HepG2 (cell line): ENCODE measurements around the gene CORO7. TPM values are rescaled to one million over a fixed set of nuclear protein-coding genes. Genes with fewer than 3 reads are reported as not detected.

ENCODE experiments used
- ATAC-seq: fragments of 200-7000 bp; cut with Tn5 transposase; 3 replicates; pipeline ENCODE4 v1.9.1; 2020; ENCODE audit warnings: mild to moderate bottlenecking, moderate library complexity
- BruUV-seq: library from RNA; stranded (reverse); fragments of 400-500 nt; replicated peaks from 2 replicates; lab custom pipeline; 2021; lab: Mats Ljungman, UMichigan
- CTCF ChIA-PET: fragments of 300-600 bp; formaldehyde crosslinking; extraction: SDS; loops from one replicate; lab custom pipeline; 2021; ENCODE audit warnings: low total read pairs, inconsistent platforms, low intra/inter-chr PET ratio; lab: Yijun Ruan, JAX
- POLR2A ChIA-PET: fragments of 350-600 bp; sonication (Branson Sonifier 250); formaldehyde crosslinking; loops from one replicate; lab custom pipeline; 2020; ENCODE audit warnings: antibody characterized with exemption, inconsistent platforms; lab: Yijun Ruan, JAX
- DNase-seq: peaks from one replicate; pipeline ENCODE4 v3.0.0-alpha.2; 2015; ENCODE audit warnings: low spot score
- FAIRE-seq: peaks from 3 replicates; lab custom pipeline; 2011; peaks lifted over from hg19 to GRCh38; lab: Jason Lieb, UNC
- H2AFZ ChIP-seq: one replicate; pipeline ENCODE4 v1.6.1; 2011; ENCODE audit warnings: low read length, inconsistent platforms
- H3K27ac ChIP-seq: fragments of 300-600 bp; 3 replicates; pipeline ENCODE4 v1.8.0; 2011; ENCODE audit warnings: mixed run types, mild to moderate bottlenecking, mixed read lengths, low read length, inconsistent platforms; ENCODE audit not compliant: insufficient read depth; ENCODE audit errors: extremely low read length
- H3K27me3 ChIP-seq, 2 experiments: fragments of 200-600 bp in 1 of 2; 2 replicates in 1 of 2; 3 replicates in 1 of 2; pipeline versions ENCODE4 v1.6.0 to v1.8.0; 2011; ENCODE audit warnings: low read length in 2 of 2, mild to moderate bottlenecking in 2 of 2, moderate library complexity in 2 of 2, inconsistent platforms in 1 of 2; ENCODE audit not compliant: insufficient read depth in 2 of 2, control insufficient read depth in 1 of 2
- H3K36me3 ChIP-seq, 2 experiments: fragments of 200-600 bp in 1 of 2; replicated peaks in 1 of 2; 2 replicates in 1 of 2; 3 replicates in 1 of 2; pipeline versions ENCODE4 v1.5.1 to v1.8.0; 2011; ENCODE audit warnings: low read length in 2 of 2, inconsistent platforms in 1 of 2; ENCODE audit not compliant: insufficient read depth in 2 of 2, control insufficient read depth in 1 of 2
- H3K4me1 ChIP-seq: 2 replicates; pipeline ENCODE4 v1.5.1; 2012; ENCODE audit warnings: low read length, inconsistent platforms; ENCODE audit not compliant: insufficient read depth
- H3K4me2 ChIP-seq: 2 replicates; pipeline ENCODE4 v1.6.0; 2011; ENCODE audit warnings: low read depth, low read length, inconsistent platforms
- H3K4me3 ChIP-seq, 3 experiments: fragments of 200-600 bp in 1 of 3; sonication (generic), shearing (Covaris generic) in 1 of 3; replicated peaks in 1 of 3; 2 replicates each; pipeline ENCODE4 v1.5.1; 2011 to 2016; ENCODE audit warnings: low read length in 3 of 3, inconsistent platforms in 2 of 3, low read depth in 2 of 3, mild to moderate bottlenecking in 2 of 3, control low read depth in 1 of 3, mixed read lengths in 1 of 3; ENCODE audit not compliant: insufficient read depth in 1 of 3
- H3K79me2 ChIP-seq: one replicate; pipeline ENCODE4 v1.6.1; 2011; ENCODE audit warnings: low read length, inconsistent platforms; ENCODE audit not compliant: insufficient read depth
- H3K9ac ChIP-seq: 2 replicates; pipeline ENCODE4 v1.6.0; 2011; ENCODE audit warnings: mild to moderate bottlenecking, low read depth, low read length, inconsistent platforms; ENCODE audit not compliant: insufficient read depth
- H3K9me3 ChIP-seq: 2 replicates; pipeline ENCODE4 v1.5.1; 2012; ENCODE audit warnings: mild to moderate bottlenecking, low read length
- H4K20me1 ChIP-seq: 2 replicates; pipeline ENCODE4 v1.6.0; 2011; ENCODE audit warnings: inconsistent platforms, mild to moderate bottlenecking, low read length, moderate library complexity; ENCODE audit not compliant: insufficient read depth
- NONO ChIP-seq, 2 experiments: fragments of 450-650 bp in 1 of 2; sonication (generic) in 1 of 2; formaldehyde crosslinking in 1 of 2; IDR thresholded peaks in 1 of 2; conservative IDR thresholded peaks in 1 of 2; 2 replicates each; pipeline versions ENCODE4 v1.6.1 to v1.8.0; 2017 to 2022; ENCODE audit warnings: mild to moderate bottlenecking in 1 of 2, missing genetic modification reagents in 1 of 2, moderate library complexity in 1 of 2
- PATZ1 ChIP-seq: sonication (generic); formaldehyde crosslinking; IDR thresholded peaks from 2 replicates; pipeline ENCODE4 v1.4.0; 2020; ENCODE audit warnings: missing genetic modification reagents
- POLR2A ChIP-seq, 2 experiments: IDR thresholded peaks; 2 replicates each; pipeline ENCODE4 v1.6.1; 2011; ENCODE audit warnings: low read depth in 2 of 2, low read length in 2 of 2, mild to moderate bottlenecking in 1 of 2, moderate library complexity in 1 of 2; ENCODE audit not compliant: insufficient read depth in 1 of 2
- PRDM10 ChIP-seq: sonication (generic); formaldehyde crosslinking; IDR thresholded peaks from 2 replicates; pipeline ENCODE4 v1.4.0; 2020; ENCODE audit warnings: low read depth, missing genetic modification reagents
- RCOR2 ChIP-seq: IDR thresholded peaks from 2 replicates; pipeline ENCODE4 v1.6.1; 2016; ENCODE audit warnings: missing biosample characterization, missing genetic modification reagents
- SOX5 ChIP-seq: IDR thresholded peaks from 2 replicates; pipeline ENCODE4 v1.6.1; 2016; ENCODE audit warnings: borderline replicate concordance
- SRSF1 ChIP-seq: fragments of 200-400 bp; formaldehyde crosslinking; optimal IDR thresholded peaks from 2 replicates; pipeline ENCODE3; 2017; ENCODE audit warnings: mild to moderate bottlenecking, low read depth, low read length, moderate library complexity
- ZNF256 ChIP-seq: sonication (generic); formaldehyde crosslinking; conservative IDR thresholded peaks from 2 replicates; pipeline ENCODE4 v1.4.0; 2020; ENCODE audit warnings: missing genetic modification reagents
- ZNF430 ChIP-seq: sonication (generic); formaldehyde crosslinking; IDR thresholded peaks from 2 replicates; pipeline ENCODE4 v1.9.0; 2021; ENCODE audit warnings: mild to moderate bottlenecking, missing genetic modification reagents
- ZNF501 ChIP-seq: sonication (generic); formaldehyde crosslinking; IDR thresholded peaks from 2 replicates; pipeline ENCODE4 v1.5.1; 2020; ENCODE audit warnings: mild to moderate bottlenecking, moderate library complexity, missing genetic modification reagents
- ZNF761 ChIP-seq: sonication (generic); formaldehyde crosslinking; conservative IDR thresholded peaks from 2 replicates; pipeline ENCODE4 v1.4.0; 2020; ENCODE audit warnings: mild to moderate bottlenecking, missing genetic modification reagents
- ZSCAN20 ChIP-seq: sonication (generic); formaldehyde crosslinking; IDR thresholded peaks from 2 replicates; pipeline ENCODE4 v1.4.0; 2020; ENCODE audit warnings: missing genetic modification reagents, mild to moderate bottlenecking, borderline replicate concordance
- WGBS: methylation state at CpG from one replicate; pipeline ENCODE4 v1.1.6; 2017; ENCODE audit warnings: low lambda C conversion rate; 5-methylcytosine and 5-hydroxymethylcytosine counted together
- in situ Hi-C: cut with HindIII; loops from 2 replicates; pipeline ENCODE4 v1.10.0; 2017; ENCODE audit warnings: low pct_unique_long_range_greater_than_20kb; ENCODE audit not compliant: extremely low pct_ligation_motif_present
- intact Hi-C: fragments of 100-400 bp; cut with micrococcal nuclease; formaldehyde crosslinking; loops from one replicate; pipeline ENCODE4 v1.10.0; 2022; ENCODE audit not compliant: unreplicated experiment
- polyA plus RNA-seq, 8 experiments: library from polyadenylated mRNA; depleted of rRNA in 3 of 8; stranded (reverse) in 7 of 8; unstranded in 1 of 8; fragments of >200 nt; fragmentation: Illumina TruSeq in 4 of 8; extraction: Trizol in 4 of 8; gene quantifications; 2 replicates each; pipeline versions ENCODE4 v1.2.1 to v1.2.3, GENCODE V29; 2011 to 2016; ENCODE audit warnings: low read depth in 4 of 8, missing spikeins in 1 of 8, mixed read lengths in 1 of 8; ENCODE audit not compliant: insufficient read depth in 1 of 8
- total RNA-seq, 5 experiments: library from RNA; depleted of rRNA; stranded (reverse); fragments of >200 nt; fragmentation: Illumina TruSeq; extraction: Trizol; gene quantifications; 2 replicates each; pipeline ENCODE4 v1.2.3, GENCODE V29; 2016; ENCODE audit warnings: low read depth in 1 of 5

Gene CORO7
- total and polyA plus RNA-seq, 2 of the 13 experiments (the other 11 are each of a cell fraction or from before 2014, with no cell fraction given): 9.9 to 14.3 TPM

GRCh38 chr16:4328046-4328781 lies 88.2 kb downstream of the CORO7 start (continued):
- TF ChIP-seq ZNF256 (CRISPR knock-in tag): no peak
- peak; percentile 74 for TF ChIP-seq ZNF501 (CRISPR knock-in tag)
- TF ChIP-seq RCOR2 (CRISPR knock-in tag): peak; percentile 49; the same call in 1 of the 2 replicates

- no peak for DNase-seq
- H2AFZ ChIP-seq: no peak overlapping the region
- 3% methylated on average over 14 of the region's 57 CpGs for WGBS
- H3K27ac ChIP-seq: peak overlapping the region; percentile 64
- no peaks in the 10 kb centered on the region for H3K36me3 ChIP-seq
- FAIRE-seq: no peak
- no peaks in the 10 kb centered on the region for H3K79me2 ChIP-seq
- H3K4me1 ChIP-seq: peaks cover 54% of the 10 kb centered on the region
- intact Hi-C loops (loop anchor here (2.0 kb wide), 1 partner anchor 39 kb away; no protein-coding TSS in a partner anchor), in situ Hi-C loops (loop anchor here (10.0 kb wide), 1 partner anchor 53 kb away; the partner anchor contains the start of gene TFAP4)
- CTCF ChIA-PET: interaction anchor here (2.4 to 5.6 kb wide), 3 partner anchors 16 to 73 kb away, joined by 13 to 69 read pairs (median 43); no protein-coding TSS in a partner anchor
- no TSS peak for BruUV-seq
- peak overlapping the region; percentile 83 for H3K4me2 ChIP-seq
- no peaks in the 10 kb centered on the region for H3K9me3 ChIP-seq
- H3K9ac ChIP-seq: peak overlapping the region; percentile 71
- peak; percentile 5 for ATAC-seq
- H4K20me1 ChIP-seq: no peaks in the 10 kb centered on the region
- 0 out of 5 replicates have a peak, but pooled peaks cover 0 to 5% of the 10 kb centered on the region in 2 experiments for H3K27me3 ChIP-seq
- peak overlapping the region; percentile 64 to 82 (median 76); a peak in 5 of 6 replicates for H3K4me3 ChIP-seq
- POLR2A ChIA-PET: interaction anchor here (1.0 to 3.1 kb wide), 12 partner anchors 12 to 127 kb away, joined by 3 to 15 read pairs (median 6); partner anchors contain the start of gene GLIS2
- TF ChIP-seq PRDM10 (CRISPR knock-in tag) (no peak), ZSCAN20 (CRISPR knock-in tag) (no peak), ZNF761 (CRISPR knock-in tag) (0 out of 2 replicates have a peak, but pooled peaks have one; percentile 26), NONO (IDR thresholded peaks at IDR 0.05) (no peak), NONO (CRISPR knock-in tag; conservative IDR thresholded peaks at IDR 0.05) (peak; percentile 13; the same call in 1 of the 2 replicates), PATZ1 (CRISPR knock-in tag) (peak; percentile 90), SOX5 (peak; percentile 28; the same call in 1 of the 2 replicates), POLR2A (IDR thresholded peaks at IDR 0.05; ENCODE audit: insufficient read depth in 1 of 2, low read depth in 2 of 2, low read length in 2 of 2) (0 out of 4 replicates have a peak, but pooled peaks of 1 of the 2 experiments have one; percentile 43), SRSF1 (peak; percentile 44), ZNF430 (CRISPR knock-in tag) (0 out of 2 replicates have a peak, but pooled peaks have one; percentile 7)
Measured at GRCh38 chr16:4327386-4328045, 88.9 kb downstream of the CORO7 start.
